HT-29 (cell line): ENCODE results near the gene RETN. TPM values are rescaled to one million over a fixed set of nuclear protein-coding genes. Genes with fewer than 3 reads are reported as not detected.

Experiments used
- DNase-seq: peaks from one replicate; pipeline ENCODE4 v3.0.0-alpha.2; 2015; ENCODE audit warnings: low spot score
- total RNA-seq: library from RNA; depleted of rRNA; stranded (reverse); fragments of >200 nt; shearing (Covaris generic); gene quantifications from 2 replicates; pipeline ENCODE4 v1.2.3, GENCODE V29; 2014; rRNA removed

The RETN gene
- total RNA-seq, 1 experiment from 2014 or later: not detected

DNA sequence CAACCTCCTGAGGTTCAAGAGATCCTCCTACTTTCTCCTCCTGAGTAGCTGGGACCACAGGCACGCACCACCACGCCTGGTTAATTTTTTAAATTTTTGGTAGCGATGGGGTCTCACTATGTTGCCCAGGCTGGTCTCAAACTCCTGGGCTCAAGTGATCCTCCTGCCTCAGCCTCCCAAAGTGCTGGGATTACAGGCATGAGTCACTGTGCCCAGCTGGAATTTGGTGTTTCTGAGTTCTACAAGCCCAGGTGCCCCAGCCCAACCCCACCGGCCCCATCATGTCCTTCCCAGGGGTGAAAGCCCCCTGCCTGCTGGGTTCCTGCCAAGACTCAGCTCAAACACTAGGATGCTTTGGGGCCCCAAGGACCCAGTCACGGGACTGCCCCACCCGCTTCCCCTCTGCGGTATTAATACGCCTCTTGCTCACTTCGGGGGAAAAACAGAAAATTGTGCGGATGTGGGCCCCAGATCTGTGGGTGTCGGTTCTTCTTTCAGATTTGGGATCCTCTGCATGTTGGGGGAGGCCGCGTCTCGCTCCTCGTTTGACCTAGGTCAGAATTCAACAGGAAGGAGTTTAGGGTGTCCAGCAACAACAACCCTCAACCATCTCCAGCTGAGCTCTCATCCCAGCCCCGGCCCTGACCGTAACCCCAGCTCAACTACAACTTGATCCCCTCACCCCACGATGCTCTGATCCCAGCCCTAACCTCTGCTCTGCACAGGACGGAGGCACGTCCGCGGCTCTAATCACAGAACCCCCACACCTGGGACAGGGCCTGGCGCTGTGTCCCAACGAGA is 36.7 kb downstream of the RETN start:
- DNase-seq: no peak

DNA sequence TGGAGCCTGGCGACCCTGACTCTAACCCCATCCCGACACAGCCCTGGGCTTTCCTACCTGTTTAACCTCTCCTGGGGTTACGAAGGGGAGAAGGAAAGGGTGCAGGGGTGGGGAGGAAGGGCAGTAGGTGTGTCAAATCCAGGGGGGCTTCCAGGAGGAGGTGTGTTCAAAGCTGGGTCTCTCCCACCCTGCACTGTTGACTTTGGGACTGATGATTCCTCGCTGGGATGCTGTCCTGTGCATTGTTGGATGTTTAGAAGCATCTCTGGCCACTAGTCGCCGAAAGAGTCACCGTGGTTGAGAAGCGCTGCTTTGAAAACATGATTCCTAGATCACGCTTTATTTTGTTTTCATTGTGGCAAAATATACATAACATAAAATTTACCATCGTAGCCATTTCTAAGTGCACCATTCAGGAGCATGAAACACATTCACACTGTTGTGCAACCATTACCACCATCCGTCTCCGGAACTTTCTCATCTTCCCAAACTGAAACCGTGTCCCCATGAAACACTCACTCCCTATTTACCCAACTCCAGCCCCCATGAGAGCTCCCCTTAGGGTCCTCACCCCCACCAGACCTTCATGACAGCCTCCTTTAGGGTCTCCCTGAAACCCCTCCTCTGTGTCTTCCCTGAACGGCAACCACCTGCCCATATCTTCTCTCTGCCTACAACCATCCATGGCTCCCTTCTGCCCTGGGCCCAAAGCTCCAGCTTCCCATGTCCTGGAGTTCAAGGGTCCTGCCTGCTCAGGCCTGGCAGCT is 37.5 kb downstream of the RETN start:
- DNase-seq: no peak

DNA sequence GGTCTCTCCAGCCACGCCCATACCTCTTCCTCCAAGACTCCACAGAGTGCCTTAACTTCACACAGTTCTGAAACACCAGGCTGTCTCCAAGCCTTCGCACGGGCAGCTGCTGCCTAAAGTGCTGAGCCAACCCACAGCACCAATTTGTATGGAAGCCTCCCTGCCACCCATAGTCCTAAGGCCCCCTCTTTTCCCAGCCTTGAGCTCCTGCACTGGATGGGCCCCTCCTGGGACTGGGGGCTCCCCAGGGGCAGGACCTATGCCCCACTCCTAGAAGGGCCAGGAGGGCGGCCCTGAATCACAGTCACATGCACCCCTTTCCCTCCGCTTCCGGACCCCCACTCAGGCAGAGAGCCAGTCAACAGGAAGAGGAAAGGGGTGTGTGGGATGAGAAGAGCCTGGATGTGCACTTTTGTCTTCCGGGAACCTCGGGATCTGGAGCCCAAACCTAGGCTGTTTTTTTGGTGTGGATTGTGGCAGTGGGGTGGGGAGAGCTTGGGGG is 38.2 kb downstream of the RETN start:
- DNase-seq: no peak

DNA sequence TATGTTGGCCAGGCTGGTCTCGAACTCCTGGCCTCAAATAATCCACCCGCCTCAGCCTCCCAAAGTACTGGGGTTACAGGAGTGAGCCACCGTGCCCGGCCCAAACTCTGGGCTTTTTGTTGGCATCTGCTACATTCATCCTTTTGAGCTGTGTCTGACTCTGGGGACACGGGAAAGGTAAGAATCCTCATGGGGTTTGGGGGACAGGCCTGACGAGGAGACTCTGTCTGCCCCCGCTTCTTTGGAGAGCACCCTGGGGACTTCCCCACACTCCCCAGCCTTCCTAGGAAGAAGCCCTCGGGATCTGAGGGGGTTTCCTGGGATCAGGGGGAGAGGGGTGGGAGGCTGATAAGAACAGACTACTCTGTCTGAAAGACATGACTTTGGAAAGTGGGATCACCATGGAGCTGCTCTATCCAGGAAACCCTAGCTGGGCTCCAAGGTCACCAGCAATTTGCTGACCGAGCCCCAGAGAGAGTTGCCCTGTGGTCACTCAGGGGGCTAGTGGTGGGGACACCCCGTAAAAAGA is 41.1 kb downstream of the RETN start:
- no peak for DNase-seq

DNA sequence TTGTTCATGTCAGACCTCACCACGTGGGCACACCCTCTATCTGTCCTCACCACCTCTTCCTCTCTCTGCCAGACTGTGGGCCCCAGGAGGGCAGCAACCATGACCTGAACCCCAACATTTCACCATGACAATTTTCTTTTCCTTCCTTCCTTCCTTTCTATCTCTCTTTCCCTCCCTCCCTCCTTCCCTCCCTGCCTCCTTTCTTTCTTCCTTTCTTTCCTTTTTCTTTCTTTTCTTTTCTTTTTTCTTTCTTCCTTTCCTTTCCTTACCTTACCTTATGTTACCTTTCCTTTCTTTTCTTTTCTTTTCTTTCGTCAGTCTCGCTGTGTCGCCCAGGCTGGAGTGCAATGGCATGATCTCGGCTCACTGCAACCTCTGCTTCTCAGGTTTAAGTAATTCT is 41.8 kb downstream of the RETN start:
- no peak for DNase-seq

DNA sequence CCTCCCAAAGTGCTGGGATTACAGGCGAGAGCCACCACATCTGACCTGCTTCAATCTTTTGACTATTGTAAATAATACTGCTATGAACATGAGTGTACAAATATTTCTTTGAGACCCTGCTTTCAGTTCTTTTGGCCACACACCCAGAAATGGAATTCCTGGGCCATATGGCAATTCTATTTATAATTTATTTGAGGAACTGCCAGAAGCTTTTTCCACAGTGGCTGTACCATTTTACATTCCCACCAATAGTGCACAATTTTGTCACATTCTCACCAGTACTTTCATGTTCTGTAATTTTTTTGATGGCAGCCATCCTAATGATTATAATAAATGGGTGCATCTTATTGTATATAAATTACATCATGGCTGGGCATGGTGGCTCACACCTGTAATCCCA is 46.8 kb downstream of the RETN start:
- no peak for DNase-seq

DNA sequence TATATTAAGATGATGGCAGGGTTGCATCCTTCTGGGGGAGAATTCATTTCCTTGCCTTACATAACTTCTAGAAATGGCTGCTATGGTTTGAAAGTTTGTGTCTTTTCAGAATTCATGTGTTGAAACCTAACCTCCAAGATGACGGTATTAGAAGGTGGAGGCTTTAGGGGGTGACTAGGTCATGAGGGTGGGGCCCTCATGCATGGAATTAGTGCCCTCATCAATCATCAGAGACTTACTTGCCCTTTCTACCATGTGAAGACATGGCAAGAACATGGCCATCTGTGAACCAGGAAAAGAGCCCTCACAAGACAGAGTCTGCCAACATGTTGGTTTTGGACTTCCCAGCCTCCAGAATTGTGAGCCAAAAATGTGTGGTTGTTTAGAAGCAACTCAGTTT is 47.9 kb downstream of the RETN start:
- no peak for DNase-seq

DNA sequence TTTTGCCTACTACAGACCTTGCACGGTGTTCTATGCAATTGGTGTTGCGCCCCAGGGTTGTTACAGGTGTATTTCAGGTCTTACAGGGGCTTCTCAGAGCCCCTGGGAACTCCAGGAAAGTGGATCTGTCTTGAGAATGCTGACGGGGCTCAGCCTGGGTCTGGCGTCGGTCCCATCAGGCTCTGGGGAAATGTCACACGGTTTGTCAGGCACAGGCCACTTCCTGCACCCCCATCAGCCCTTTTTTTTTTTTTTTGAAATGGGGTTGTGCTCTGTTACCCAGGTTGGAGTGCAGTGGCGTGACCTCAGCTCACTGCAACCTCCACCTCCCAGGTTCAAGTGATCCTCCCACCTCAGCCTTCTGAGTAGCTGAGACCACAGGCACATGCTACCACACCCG is 49.8 kb downstream of the RETN start:
- no peak for DNase-seq

Other genes with a start within 250 kb of the RETN start
- gene PEX11G, start 180.0 kb upstream of the RETN start, total RNA-seq: 4.0 and 6.4 TPM in 2 replicates
- 4.2 and 5.6 TPM in 2 replicates for gene ZNF358, start 152.9 kb upstream of the RETN start, total RNA-seq
- 7.1 and 7.5 TPM in 2 replicates for gene MCOLN1, start 146.4 kb upstream of the RETN start, total RNA-seq
- 61.3 and 74.3 TPM in 2 replicates for gene PNPLA6, start 133.3 kb upstream of the RETN start, total RNA-seq
- gene CAMSAP3, start 73.2 kb upstream of the RETN start, total RNA-seq: 29.8 and 37.0 TPM in 2 replicates
- gene XAB2, start 39.5 kb upstream of the RETN start, total RNA-seq: 48.4 and 51.9 TPM in 2 replicates
- 26.6 and 27.7 TPM in 2 replicates for gene PET100, start 39.3 kb upstream of the RETN start, total RNA-seq
- gene PCP2, start 35.3 kb upstream of the RETN start, total RNA-seq: not detected in 2 replicates
- gene STXBP2, start 31.9 kb upstream of the RETN start, total RNA-seq: 66.4 and 73.3 TPM in 2 replicates
- not detected in 2 replicates for gene MCEMP1, start 8.0 kb downstream of the RETN start, total RNA-seq
- 112 and 113 TPM in 2 replicates for gene TRAPPC5, start 11.8 kb downstream of the RETN start, total RNA-seq
- not detected in 2 replicates for gene FCER2, start 33.1 kb downstream of the RETN start, total RNA-seq
- gene CLEC4G, start 63.1 kb downstream of the RETN start, total RNA-seq: not detected in 2 replicates
- not detected in 2 replicates for gene CD209, start 78.5 kb downstream of the RETN start, total RNA-seq
- gene CLEC4M, start 94.2 kb downstream of the RETN start, total RNA-seq: not detected in 2 replicates
- 4.0 and 4.4 TPM in 2 replicates for gene EVI5L, start 161.2 kb downstream of the RETN start, total RNA-seq
- gene PRR36, start 205.3 kb downstream of the RETN start, total RNA-seq: 0.31 and 1.6 TPM in 2 replicates
- 16.6 and 19.8 TPM in 2 replicates for gene LRRC8E, start 219.5 kb downstream of the RETN start, total RNA-seq
- gene MAP2K7, start 234.8 kb downstream of the RETN start, total RNA-seq: 28.8 and 30.8 TPM in 2 replicates
- gene TGFBR3L, start 245.8 kb downstream of the RETN start, total RNA-seq: not detected in 2 replicates